ENCODE data around the gene PBX3. TPM values are rescaled to one million over a fixed set of nuclear protein-coding genes. Genes with fewer than 3 reads are reported as not detected.

Gene PBX3
- total RNA-seq, 1 donor: 62.4 TPM

GRCh38 chr9:125856331-125856730 lies 109.2 kb downstream of the PBX3 start:
- TF ChIP-seq CTCF (IDR thresholded peaks at IDR 0.05; ENCODE audit: insufficient read depth, low read length): no peak
- H3K4me3 ChIP-seq (ENCODE audit: low read depth, low read length): no peak overlapping the region
- no peak for DNase-seq (ENCODE audit: low read depth)

- peak; percentile 71 for DNase-seq (ENCODE audit: low read depth)
- no peak overlapping the region for H3K4me3 ChIP-seq (ENCODE audit: low read depth, low read length)
- TF ChIP-seq CTCF (IDR thresholded peaks at IDR 0.05; ENCODE audit: insufficient read depth, low read length): no peak
Measured at GRCh38 chr9:125861405-125862058, 114.4 kb downstream of the PBX3 start.

- TF ChIP-seq CTCF (IDR thresholded peaks at IDR 0.05; ENCODE audit: insufficient read depth, low read length): no peak
- DNase-seq (ENCODE audit: low read depth): no peak
- no peak overlapping the region for H3K4me3 ChIP-seq (ENCODE audit: low read depth, low read length)
Measured at GRCh38 chr9:125863923-125864322, 116.8 kb downstream of the PBX3 start.

- H3K4me3 ChIP-seq (ENCODE audit: low read depth, low read length): no peak overlapping the region
- DNase-seq (ENCODE audit: low read depth): peak; percentile 44
- TF ChIP-seq CTCF (IDR thresholded peaks at IDR 0.05; ENCODE audit: insufficient read depth, low read length): no peak
Measured at GRCh38 chr9:125867751-125868415, 120.7 kb downstream of the PBX3 start.

GRCh38 chr9:125878164-125878631 lies 131.0 kb downstream of the PBX3 start:
- DNase-seq (ENCODE audit: low read depth): peak; percentile 17
- TF ChIP-seq CTCF (IDR thresholded peaks at IDR 0.05; ENCODE audit: insufficient read depth, low read length): no peak
- no peak overlapping the region for H3K4me3 ChIP-seq (ENCODE audit: low read depth, low read length)

GRCh38 chr9:125881042-125881441 lies 133.9 kb downstream of the PBX3 start:
- H3K4me3 ChIP-seq (ENCODE audit: low read depth, low read length): no peak overlapping the region
- no peak for TF ChIP-seq CTCF (IDR thresholded peaks at IDR 0.05; ENCODE audit: insufficient read depth, low read length)
- DNase-seq (ENCODE audit: low read depth): no peak
